NCI-H526 treated with DMSO at 0.1 percent for 48 hours (cell line): ENCODE results near the gene INTS4.
"Not testable (repeated sequence)": the region's sequence is repeated elsewhere in the genome, so short reads cannot be mapped to it uniquely, and the experiment has no call there.

Experiments used
- DNase-seq: peaks from one replicate; lab custom pipeline; 2025; lab: John Stamatoyannopoulos, UW

INTS4 gene

GRCh38 chr11:77958583-77959177 lies 35.8 kb downstream of the INTS4 start:
- not testable (repeated sequence) for DNase-seq

- not testable (repeated sequence) for DNase-seq
Measured at GRCh38 chr11:77943296-77943695, 51.2 kb downstream of the INTS4 start.

GRCh38 chr11:77942465-77942864 lies 52.0 kb downstream of the INTS4 start:
- not testable (repeated sequence) for DNase-seq

GRCh38 chr11:77933596-77933995 lies 60.9 kb downstream of the INTS4 start:
- not testable (repeated sequence) for DNase-seq

GRCh38 chr11:77930334-77931208 lies 63.9 kb downstream of the INTS4 start:
- DNase-seq, result not testable (repeated sequence)

GRCh38 chr11:77917713-77918112 lies 76.8 kb downstream of the INTS4 start:
- not testable (repeated sequence) for DNase-seq

GRCh38 chr11:77914307-77914791 lies 80.1 kb downstream of the INTS4 start:
- DNase-seq, result not testable (repeated sequence)

GRCh38 chr11:77913608-77914306 lies 80.7 kb downstream of the INTS4 start:
- not testable (repeated sequence) for DNase-seq

- DNase-seq, result not testable (repeated sequence)
Measured at GRCh38 chr11:77910828-77911227, 83.6 kb downstream of the INTS4 start.

- no peak for DNase-seq
Measured at GRCh38 chr11:77909277-77909676, 85.2 kb downstream of the INTS4 start.

- no peak for DNase-seq
Measured at GRCh38 chr11:77908835-77909234, 85.6 kb downstream of the INTS4 start.

- DNase-seq, result not testable (repeated sequence)
Measured at GRCh38 chr11:77894949-77895348, 99.5 kb downstream of the INTS4 start.

GRCh38 chr11:77891703-77892102 lies 102.8 kb downstream of the INTS4 start:
- not testable (repeated sequence) for DNase-seq

- not testable (repeated sequence) for DNase-seq
Measured at GRCh38 chr11:77891256-77891655, 103.2 kb downstream of the INTS4 start.

- not testable (repeated sequence) for DNase-seq
Measured at GRCh38 chr11:77890619-77891056, 103.8 kb downstream of the INTS4 start.

- not testable (repeated sequence) for DNase-seq
Measured at GRCh38 chr11:77890100-77890614, 104.3 kb downstream of the INTS4 start.

- not testable (repeated sequence) for DNase-seq
Measured at GRCh38 chr11:77889045-77889444, 105.4 kb downstream of the INTS4 start.

- no peak for DNase-seq
Measured at GRCh38 chr11:77886401-77886800, 108.1 kb downstream of the INTS4 start.

GRCh38 chr11:77884829-77885190 lies 109.7 kb downstream of the INTS4 start:
- DNase-seq, result no peak

- DNase-seq, result no peak
Measured at GRCh38 chr11:77884186-77884828, 110.2 kb downstream of the INTS4 start.

GRCh38 chr11:77883775-77884174 lies 110.7 kb downstream of the INTS4 start:
- DNase-seq, result no peak

GRCh38 chr11:77882396-77882795 lies 112.1 kb downstream of the INTS4 start:
- no peak for DNase-seq
